PC-3 (cell line): ENCODE measurements around the gene BPIFB2.

Experiments used
- EZH2 ChIP-seq: fragments of 300-600 bp; sonication (generic); IDR thresholded peaks from one replicate; pipeline ENCODE4 v1.6.1; 2017; ENCODE audit warnings: antibody characterized with exemption, mild to moderate bottlenecking, low read length; ENCODE audit not compliant: unreplicated experiment
- TF ChIP-seq, protein P1 (sequence below): fragments of 300-600 bp; sonication (generic); conservative IDR thresholded peaks from 2 replicates; pipeline ENCODE4 v1.5.1; 2017; ENCODE audit warnings: antibody characterized with exemption, low read depth, mild to moderate bottlenecking, low read length

DNA sequence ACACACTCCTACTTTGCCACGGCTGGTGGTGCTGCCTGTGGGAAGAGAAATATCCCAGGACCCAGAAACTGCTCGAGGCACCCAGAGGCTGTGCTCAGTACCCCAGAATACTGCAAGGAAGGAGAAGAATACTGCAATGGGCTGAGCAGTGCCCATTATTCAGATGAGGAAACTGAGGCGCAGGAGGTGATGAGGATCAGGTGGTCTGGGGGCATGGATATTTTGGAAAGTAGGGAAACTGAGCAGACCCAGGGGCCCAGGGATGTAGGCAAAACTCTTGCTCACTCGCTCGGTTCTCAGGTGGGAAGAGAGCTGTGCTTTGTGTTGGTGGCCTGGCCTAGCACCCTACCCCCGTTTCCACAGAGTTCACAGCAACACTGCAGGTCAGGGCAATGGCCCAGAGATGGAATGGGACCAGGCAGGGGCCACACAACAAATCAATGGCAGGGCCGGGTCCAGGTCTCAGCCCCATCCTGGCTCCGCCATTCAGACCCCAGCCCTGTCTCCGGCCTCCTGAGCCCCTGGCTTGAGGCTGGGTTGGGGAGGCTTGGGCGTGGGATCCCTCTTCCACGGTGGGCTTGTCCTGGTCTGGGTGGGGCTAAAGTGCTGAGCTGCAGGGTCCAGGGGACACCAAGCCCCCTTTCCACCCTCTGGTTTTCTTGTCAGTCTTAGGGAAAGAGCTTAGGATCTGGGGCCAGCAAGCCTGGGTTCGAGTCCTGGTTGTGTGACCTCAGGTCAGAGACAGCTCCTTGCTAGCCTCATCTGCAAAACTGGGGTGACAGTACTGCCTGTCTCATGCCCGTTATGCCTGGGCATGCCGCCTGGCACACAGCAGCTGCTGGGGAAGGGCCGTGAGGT lies 37.2 kb upstream of the BPIFB2 start:
- TF ChIP-seq, protein P1, sequence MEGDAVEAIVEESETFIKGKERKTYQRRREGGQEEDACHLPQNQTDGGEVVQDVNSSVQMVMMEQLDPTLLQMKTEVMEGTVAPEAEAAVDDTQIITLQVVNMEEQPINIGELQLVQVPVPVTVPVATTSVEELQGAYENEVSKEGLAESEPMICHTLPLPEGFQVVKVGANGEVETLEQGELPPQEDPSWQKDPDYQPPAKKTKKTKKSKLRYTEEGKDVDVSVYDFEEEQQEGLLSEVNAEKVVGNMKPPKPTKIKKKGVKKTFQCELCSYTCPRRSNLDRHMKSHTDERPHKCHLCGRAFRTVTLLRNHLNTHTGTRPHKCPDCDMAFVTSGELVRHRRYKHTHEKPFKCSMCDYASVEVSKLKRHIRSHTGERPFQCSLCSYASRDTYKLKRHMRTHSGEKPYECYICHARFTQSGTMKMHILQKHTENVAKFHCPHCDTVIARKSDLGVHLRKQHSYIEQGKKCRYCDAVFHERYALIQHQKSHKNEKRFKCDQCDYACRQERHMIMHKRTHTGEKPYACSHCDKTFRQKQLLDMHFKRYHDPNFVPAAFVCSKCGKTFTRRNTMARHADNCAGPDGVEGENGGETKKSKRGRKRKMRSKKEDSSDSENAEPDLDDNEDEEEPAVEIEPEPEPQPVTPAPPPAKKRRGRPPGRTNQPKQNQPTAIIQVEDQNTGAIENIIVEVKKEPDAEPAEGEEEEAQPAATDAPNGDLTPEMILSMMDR, result no peak
- TF ChIP-seq EZH2, result no peak
